IMR-90 (cell line): ENCODE measurements around the gene ASB16. TPM values are rescaled to one million over a fixed set of nuclear protein-coding genes. Genes with fewer than 3 reads are reported as not detected.

Experiments used
- ATAC-seq: fragments of 200-7000 bp; cut with Tn5 transposase; 2 replicates; pipeline ENCODE4 v1.9.1; 2020; ENCODE audit warnings: low read depth, mild to moderate bottlenecking, moderate library complexity
- BruUV-seq: library from RNA; stranded (reverse); fragments of 400-500 nt; replicated peaks from 2 replicates; lab custom pipeline; 2021; lab: Mats Ljungman, UMichigan
- CTCF ChIA-PET: fragments of 300-600 bp; formaldehyde crosslinking; extraction: SDS; loops from one replicate; lab custom pipeline; 2021; ENCODE audit warnings: antibody characterized with exemption; lab: Yijun Ruan, JAX
- POLR2A ChIA-PET: fragments of 300-600 bp; sonication (Branson Sonifier 250); formaldehyde crosslinking; loops from one replicate; lab custom pipeline; 2022; ENCODE audit warnings: antibody characterized with exemption; ENCODE audit not compliant: unreplicated experiment; lab: Charles Lee
- DNase-seq: peaks from one replicate; pipeline ENCODE4 v3.0.0; 2013
- H2AFZ ChIP-seq: replicated peaks from 2 replicates; pipeline ENCODE3; 2013; ENCODE audit warnings: low read length, mild to moderate bottlenecking; ENCODE audit not compliant: poor library complexity
- H2AK5ac ChIP-seq: 2 replicates; pipeline ENCODE4 v1.6.1; 2013; ENCODE audit warnings: low read depth, low read length, inconsistent platforms
- H2AK9ac ChIP-seq: replicated peaks from 2 replicates; pipeline ENCODE3; 2013; ENCODE audit warnings: mild to moderate bottlenecking, low read depth, low read length, moderate library complexity; ENCODE audit not compliant: poor library complexity
- H2BK120ac ChIP-seq: 2 replicates; pipeline ENCODE4 v1.6.1; 2013; ENCODE audit warnings: low read depth, low read length, inconsistent platforms
- H2BK15ac ChIP-seq: 3 replicates; pipeline ENCODE4 v1.6.1; 2013; ENCODE audit warnings: low read depth, low read length, inconsistent platforms
- H2BK20ac ChIP-seq: 2 replicates; pipeline ENCODE4 v1.6.1; 2013; ENCODE audit warnings: low read depth, mild to moderate bottlenecking, inconsistent platforms, low read length, moderate library complexity
- H2BK5ac ChIP-seq: 2 replicates; pipeline ENCODE4 v1.6.1; 2013; ENCODE audit warnings: mild to moderate bottlenecking, low read depth, low read length, inconsistent platforms; ENCODE audit not compliant: poor library complexity, severe bottlenecking
- H3K14ac ChIP-seq: replicated peaks from 2 replicates; pipeline ENCODE4 v1.6.1; 2013; ENCODE audit warnings: low read depth, low read length, inconsistent platforms
- H3K18ac ChIP-seq: 2 replicates; pipeline ENCODE4 v1.6.1; 2013; ENCODE audit warnings: low read depth, low read length, control low read depth
- H3K23ac ChIP-seq: 2 replicates; pipeline ENCODE4 v1.6.1; 2013; ENCODE audit warnings: low read depth, low read length, inconsistent platforms
- H3K27ac ChIP-seq: 2 replicates; pipeline ENCODE4 v1.5.1; 2013; ENCODE audit warnings: mild to moderate bottlenecking, control low read depth, low read length; ENCODE audit not compliant: insufficient read depth
- H3K27me3 ChIP-seq: 2 replicates; pipeline ENCODE4 v1.6.1; 2013; ENCODE audit warnings: low read length; ENCODE audit not compliant: control insufficient read depth, insufficient read depth
- H3K36me3 ChIP-seq: 2 replicates; pipeline ENCODE4 v1.6.1; 2013; ENCODE audit warnings: low read length, mixed read lengths; ENCODE audit not compliant: control insufficient read depth, insufficient read depth
- H3K4ac ChIP-seq: 2 replicates; pipeline ENCODE4 v1.6.1; 2013; ENCODE audit warnings: low read depth, low read length, inconsistent platforms
- H3K4me1 ChIP-seq: 2 replicates; pipeline ENCODE4 v1.6.1; 2013; ENCODE audit warnings: low read length, mixed read lengths; ENCODE audit not compliant: control insufficient read depth, insufficient read depth
- H3K4me2 ChIP-seq: 2 replicates; pipeline ENCODE4 v1.6.1; 2013; ENCODE audit warnings: low read depth, mild to moderate bottlenecking, control low read depth, low read length, moderate library complexity
- H3K4me3 ChIP-seq: 2 replicates; pipeline ENCODE4 v1.5.1; 2013; ENCODE audit warnings: low read depth, mild to moderate bottlenecking, control low read depth, low read length, moderate library complexity; ENCODE audit not compliant: insufficient read depth
- H3K56ac ChIP-seq: 2 replicates; pipeline ENCODE4 v1.6.1; 2013; ENCODE audit warnings: low read length, inconsistent platforms; ENCODE audit not compliant: insufficient read depth; ENCODE audit errors: extremely low read depth
- H3K79me1 ChIP-seq, 2 experiments: 2 replicates each; pipeline ENCODE4 v1.6.1; 2013; ENCODE audit warnings: low read length in 2 of 2, inconsistent platforms in 1 of 2, low read depth in 1 of 2
- H3K9ac ChIP-seq: 2 replicates; pipeline ENCODE4 v1.6.1; 2013; ENCODE audit warnings: low read depth, low read length, control low read depth
- H3K9me1 ChIP-seq: 2 replicates; pipeline ENCODE4 v1.6.1; 2013; ENCODE audit warnings: low read length, inconsistent platforms; ENCODE audit not compliant: insufficient read depth
- H3K9me3 ChIP-seq: 2 replicates; pipeline ENCODE4 v1.6.1; 2013; ENCODE audit warnings: low read length; ENCODE audit not compliant: control insufficient read depth, insufficient read depth
- H4K20me1 ChIP-seq: 2 replicates; pipeline ENCODE4 v1.6.1; 2013; ENCODE audit warnings: low read length, inconsistent platforms; ENCODE audit not compliant: insufficient read depth
- H4K5ac ChIP-seq: 2 replicates; pipeline ENCODE4 v1.6.1; 2013; ENCODE audit warnings: mild to moderate bottlenecking, low read depth, low read length, control low read depth
- H4K8ac ChIP-seq, 2 experiments: 2 replicates each; pipeline ENCODE4 v1.6.1; 2013; ENCODE audit warnings: low read depth in 2 of 2, low read length in 2 of 2, control low read depth in 1 of 2, inconsistent platforms in 1 of 2
- H4K91ac ChIP-seq: 2 replicates; pipeline ENCODE4 v1.6.1; 2013; ENCODE audit warnings: low read depth, low read length, inconsistent platforms; ENCODE audit not compliant: insufficient read depth
- BHLHE40 ChIP-seq: fragments of 150-350 bp; IDR thresholded peaks from 2 replicates; pipeline ENCODE4 v1.6.1; 2016; ENCODE audit warnings: mild to moderate bottlenecking, low read depth, low read length
- CEBPB ChIP-seq: IDR thresholded peaks from 2 replicates; pipeline ENCODE4 v1.6.1; 2012; ENCODE audit warnings: low read depth, low read length, improper control_type of control experiment
- CHD1 ChIP-seq: IDR thresholded peaks from 2 replicates; pipeline ENCODE4 v1.6.1; 2012; ENCODE audit warnings: low read depth, low read length, improper control_type of control experiment
- ELK1 ChIP-seq: fragments of 150-350 bp; IDR thresholded peaks from 2 replicates; pipeline ENCODE4 v1.6.1; 2016; ENCODE audit warnings: low read depth, mild to moderate bottlenecking, low read length, moderate library complexity, borderline replicate concordance
- FOS ChIP-seq: fragments of 150-350 bp; IDR thresholded peaks from 2 replicates; pipeline ENCODE4 v1.6.1; 2016; ENCODE audit warnings: low read depth, low read length
- MAFK ChIP-seq: IDR thresholded peaks from 2 replicates; pipeline ENCODE4 v1.6.1; 2012; ENCODE audit warnings: low read depth, low read length, improper control_type of control experiment
- MAZ ChIP-seq: IDR thresholded peaks from 2 replicates; pipeline ENCODE4 v1.6.1; 2012; ENCODE audit warnings: low read depth, mild to moderate bottlenecking, low read length, improper control_type of control experiment, moderate library complexity, borderline replicate concordance
- MXI1 ChIP-seq: IDR thresholded peaks from 2 replicates; pipeline ENCODE4 v1.6.1; 2012; ENCODE audit warnings: low read depth, mild to moderate bottlenecking, low read length, moderate library complexity, borderline replicate concordance
- NFE2L2 ChIP-seq: fragments of 150-350 bp; IDR thresholded peaks from 2 replicates; pipeline ENCODE4 v1.6.1; 2016; ENCODE audit warnings: low read depth, mild to moderate bottlenecking, low read length
- POLR2A ChIP-seq: IDR thresholded peaks from 2 replicates; pipeline ENCODE4 v1.6.1; 2012; ENCODE audit warnings: mild to moderate bottlenecking, low read depth, low read length
- RAD21 ChIP-seq: IDR thresholded peaks from 2 replicates; pipeline ENCODE4 v1.6.1; 2012; ENCODE audit warnings: low read length, improper control_type of control experiment
- RCOR1 ChIP-seq: IDR thresholded peaks from 2 replicates; pipeline ENCODE4 v1.6.1; 2012; ENCODE audit warnings: mild to moderate bottlenecking, low read length, improper control_type of control experiment; ENCODE audit not compliant: insufficient replicate concordance
- RFX5 ChIP-seq: IDR thresholded peaks from 2 replicates; pipeline ENCODE4 v1.8.0; 2012; ENCODE audit warnings: low read depth, mild to moderate bottlenecking, low read length, moderate library complexity
- SMC3 ChIP-seq: fragments of 150-350 bp; IDR thresholded peaks from 2 replicates; pipeline ENCODE4 v1.6.1; 2016; ENCODE audit warnings: low read depth, mild to moderate bottlenecking, antibody characterized with exemption, low read length, moderate library complexity
- USF2 ChIP-seq: fragments of 150-350 bp; IDR thresholded peaks from 2 replicates; pipeline ENCODE4 v1.6.1; 2017; ENCODE audit warnings: mild to moderate bottlenecking, antibody characterized with exemption, low read length, low read depth
- WGBS, 2 experiments: methylation state at CpG; one replicate each; pipeline versions ENCODE4 v1.1.5 to v1.1.7; 2013; ENCODE audit warnings: missing lambda C conversion rate in 2 of 2; ENCODE audit not compliant: insufficient read length in 1 of 2; ENCODE audit errors: extremely low coverage in 2 of 2; 5-methylcytosine and 5-hydroxymethylcytosine counted together
- dilution Hi-C: fragments of 300-500 bp; cut with HindIII; formaldehyde crosslinking; loops from one replicate; pipeline ENCODE4 v1.14.3; 2018; ENCODE audit warnings: low sequenced_read_pairs; ENCODE audit not compliant: unreplicated experiment
- in situ Hi-C: fragments of 300-500 bp; cut with MboI; formaldehyde crosslinking; loops from 3 replicates; pipeline ENCODE4 v1.14.3; 2019; ENCODE audit warnings: low sequenced_read_pairs, inconsistent platforms, mixed read lengths
- intact Hi-C: fragments of 100-400 bp; cut with micrococcal nuclease; formaldehyde crosslinking; loops from 2 replicates; pipeline ENCODE4 v1.10.0; 2022
- polyA plus RNA-seq, 3 experiments: library from polyadenylated mRNA; depleted of rRNA; stranded (reverse); fragments of >200 nt; gene quantifications; 2 replicates each; pipeline ENCODE4 v1.2.3, GENCODE V29; 2012; ENCODE audit warnings: low replicate concordance in 1 of 3
- total RNA-seq: library from RNA; depleted of rRNA; stranded (reverse); fragments of >200 nt; gene quantifications from 2 replicates; pipeline ENCODE4 v1.2.3, GENCODE V29; 2012
- TF ChIP-seq, protein P1 (sequence below): conservative IDR thresholded peaks from 2 replicates; pipeline ENCODE4 v1.5.1; 2012; ENCODE audit warnings: mild to moderate bottlenecking, low read depth, low read length, improper control_type of control experiment

The ASB16 gene
- total and polyA plus RNA-seq, 2 of the 4 experiments (the other 2 are of a cell fraction): 0.05 TPM; not detected in 1

DNA sequence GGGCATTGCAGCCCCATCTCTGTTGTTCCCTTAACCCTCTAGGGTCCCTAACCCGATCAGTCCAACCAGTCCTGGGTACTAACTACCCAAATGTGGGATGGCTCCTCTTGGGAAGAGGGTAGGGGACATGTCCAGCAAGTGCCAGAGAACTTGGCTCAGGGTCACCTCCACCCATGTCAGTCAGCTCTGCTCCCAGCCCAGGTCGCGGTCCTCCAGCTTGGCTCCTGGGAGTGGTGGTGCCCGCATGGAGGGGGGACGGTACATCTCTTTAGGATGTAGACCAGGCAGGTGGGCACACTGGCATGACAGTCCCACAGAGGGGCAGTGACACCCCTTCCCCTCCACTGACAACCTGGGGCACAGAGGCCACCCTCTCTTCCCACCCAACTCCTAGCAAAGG, 22.2 kb downstream of the ASB16 start:
- no peak overlapping the region for H4K91ac ChIP-seq
- peaks cover 70% of the 10 kb centered on the region for H3K36me3 ChIP-seq
- H3K14ac ChIP-seq: no peak overlapping the region
- H2AK5ac ChIP-seq: no peak overlapping the region
- dilution Hi-C loops: no loop called here
- no peak overlapping the region for H3K27ac ChIP-seq
- no peak overlapping the region for H2BK15ac ChIP-seq
- no peaks in the 10 kb centered on the region for H4K20me1 ChIP-seq
- no peak for TF ChIP-seq SMC3
- TF ChIP-seq, protein P1, sequence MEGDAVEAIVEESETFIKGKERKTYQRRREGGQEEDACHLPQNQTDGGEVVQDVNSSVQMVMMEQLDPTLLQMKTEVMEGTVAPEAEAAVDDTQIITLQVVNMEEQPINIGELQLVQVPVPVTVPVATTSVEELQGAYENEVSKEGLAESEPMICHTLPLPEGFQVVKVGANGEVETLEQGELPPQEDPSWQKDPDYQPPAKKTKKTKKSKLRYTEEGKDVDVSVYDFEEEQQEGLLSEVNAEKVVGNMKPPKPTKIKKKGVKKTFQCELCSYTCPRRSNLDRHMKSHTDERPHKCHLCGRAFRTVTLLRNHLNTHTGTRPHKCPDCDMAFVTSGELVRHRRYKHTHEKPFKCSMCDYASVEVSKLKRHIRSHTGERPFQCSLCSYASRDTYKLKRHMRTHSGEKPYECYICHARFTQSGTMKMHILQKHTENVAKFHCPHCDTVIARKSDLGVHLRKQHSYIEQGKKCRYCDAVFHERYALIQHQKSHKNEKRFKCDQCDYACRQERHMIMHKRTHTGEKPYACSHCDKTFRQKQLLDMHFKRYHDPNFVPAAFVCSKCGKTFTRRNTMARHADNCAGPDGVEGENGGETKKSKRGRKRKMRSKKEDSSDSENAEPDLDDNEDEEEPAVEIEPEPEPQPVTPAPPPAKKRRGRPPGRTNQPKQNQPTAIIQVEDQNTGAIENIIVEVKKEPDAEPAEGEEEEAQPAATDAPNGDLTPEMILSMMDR: no peak
- no peak for TF ChIP-seq RFX5
- no peak for TF ChIP-seq BHLHE40
- TF ChIP-seq MXI1: no peak
- no peak for TF ChIP-seq CHD1
- TF ChIP-seq RAD21: no peak
- TF ChIP-seq POLR2A: no peak
- TF ChIP-seq ELK1: no peak
- no peak for TF ChIP-seq USF2
- no peak for TF ChIP-seq FOS
- TF ChIP-seq RCOR1: no peak
- TF ChIP-seq MAFK: no peak
- TF ChIP-seq NFE2L2: no peak
- no peak for TF ChIP-seq MAZ
- no peak for TF ChIP-seq CEBPB
- H2AFZ ChIP-seq: no peak overlapping the region
- no peak overlapping the region for H3K23ac ChIP-seq
- no peak overlapping the region for H3K9ac ChIP-seq
- H4K8ac ChIP-seq: 0 out of 4 replicates have a peak overlapping the region, but pooled peaks of 1 of the 2 experiments have one; percentile 27
- H3K9me1 ChIP-seq: no peaks in the 10 kb centered on the region
- H3K56ac ChIP-seq: no peak overlapping the region
- ATAC-seq (no peak), DNase-seq (no peak)
- peaks cover 28 to 59% of the 10 kb centered on the region in 2 experiments for H3K79me1 ChIP-seq
- no TSS peak for BruUV-seq
- H3K4ac ChIP-seq: no peak overlapping the region
- no peak overlapping the region for H2BK5ac ChIP-seq
- in situ Hi-C loops: no loop called here
- H3K4me3 ChIP-seq: no peak overlapping the region
- no peak overlapping the region for H3K4me2 ChIP-seq
- no peak overlapping the region for H2BK120ac ChIP-seq
- H3K27me3 ChIP-seq: no peaks in the 10 kb centered on the region
- peaks cover 2% of the 10 kb centered on the region; the same call in 1 of the 2 replicates for H3K4me1 ChIP-seq
- no peak overlapping the region for H3K18ac ChIP-seq
- ChIA-PET CTCF (no interaction called here), POLR2A (no interaction called here)
- intact Hi-C loops: no loop called here
- no peak overlapping the region for H2BK20ac ChIP-seq
- no peak overlapping the region for H4K5ac ChIP-seq
- H3K9me3 ChIP-seq: no peaks in the 10 kb centered on the region
- H2AK9ac ChIP-seq: no peak overlapping the region
- no CpG with 5 or more reads among the region's 5 CpGs for WGBS, 2 experiments
